Thymus (tissue), 11 donors: ENCODE data around the gene PRKAG1. TPM values are rescaled to one million over a fixed set of nuclear protein-coding genes. Genes with fewer than 3 reads are reported as not detected.

Experiments used
- DNase-seq, 9 donors: peaks; one replicate each; pipeline ENCODE4 v3.0.0-alpha.2; 2013; ENCODE audit warnings: low spot score in 9 of 9, low read depth in 6 of 9, missing footprints in 1 of 9
- H3K27ac ChIP-seq, 2 donors: one replicate each; pipeline ENCODE4 v1.5.1; 2013; ENCODE audit warnings: control low read depth in 1 of 2, low read depth in 1 of 2, low read length in 1 of 2, mild to moderate bottlenecking in 1 of 2, moderate library complexity in 1 of 2
- H3K27me3 ChIP-seq, 2 donors: one replicate each; pipeline ENCODE4 v1.5.1; 2013; ENCODE audit warnings: low read length in 1 of 2; ENCODE audit not compliant: control insufficient read depth in 2 of 2, insufficient read depth in 1 of 2
- H3K36me3 ChIP-seq, 2 donors: one replicate each; pipeline ENCODE4 v1.5.1; 2013; ENCODE audit warnings: low read length in 1 of 2, mild to moderate bottlenecking in 1 of 2, moderate library complexity in 1 of 2; ENCODE audit not compliant: control insufficient read depth in 2 of 2, insufficient read depth in 2 of 2
- H3K4me1 ChIP-seq, 2 donors: one replicate each; pipeline ENCODE4 v1.5.1; 2013; ENCODE audit warnings: low read length in 2 of 2; ENCODE audit not compliant: control insufficient read depth in 2 of 2, insufficient read depth in 2 of 2
- H3K4me3 ChIP-seq, 2 donors: one replicate each; pipeline ENCODE4 v1.5.1; 2013; ENCODE audit warnings: low read length in 2 of 2, control low read depth in 1 of 2, mild to moderate bottlenecking in 1 of 2
- H3K9me3 ChIP-seq, 2 donors: one replicate each; pipeline ENCODE4 v1.5.1; 2013; ENCODE audit warnings: low read length in 1 of 2, mild to moderate bottlenecking in 1 of 2; ENCODE audit not compliant: control insufficient read depth in 2 of 2, insufficient read depth in 1 of 2
- WGBS: extraction: QIAGEN DNeasy Blood & Tissue Kit; methylation state at CpG from one replicate; pipeline ENCODE4 v1.1.7; 2013; 5-methylcytosine and 5-hydroxymethylcytosine counted together
- polyA plus RNA-seq: library from polyadenylated mRNA; stranded (reverse); fragments of 200-250 nt; gene quantifications from one replicate; pipeline ENCODE4 v1.2.3, GENCODE V29; 2013
- total RNA-seq: library from RNA; stranded (reverse); fragments of 120-200 nt; gene quantifications from one replicate; pipeline ENCODE4 v1.2.4, GENCODE V29; 2013
- donor health status: healthy.

Gene PRKAG1
- total and polyA plus RNA-seq, 2 donors: 58.5 to 65.3 TPM

GRCh38 chr12:49043241-49043640, 24.7 kb upstream of the PRKAG1 start:
- Histone ChIP-seq H3K4me1 (no peaks in the 10 kb centered on the region), H3K27me3 (no peaks in the 10 kb centered on the region), H3K9me3 (no peaks in the 10 kb centered on the region), H3K4me3 (no peak overlapping the region), H3K27ac (no peak overlapping the region), H3K36me3 (peaks cover 98 to 100% of the 10 kb centered on the region in 2 donors)
- no peak for DNase-seq
- WGBS: 98% methylated on average over 4 of the region's 4 CpGs

GRCh38 chr12:49041881-49042484, 23.4 kb upstream of the PRKAG1 start:
- Histone ChIP-seq H3K4me1 (no peaks in the 10 kb centered on the region), H3K27me3 (no peaks in the 10 kb centered on the region), H3K4me3 (no peak overlapping the region), H3K9me3 (peaks cover 0 to 3% of the 10 kb centered on the region in 2 donors), H3K36me3 (peaks cover 98 to 100% of the 10 kb centered on the region in 2 donors), H3K27ac (no peak overlapping the region)
- DNase-seq: no peak
- 97% methylated on average over 18 of the region's 18 CpGs for WGBS

GRCh38 chr12:49041036-49041880, 22.7 kb upstream of the PRKAG1 start:
- Histone ChIP-seq H3K27ac (no peak overlapping the region), H3K36me3 (peaks cover 98 to 99% of the 10 kb centered on the region in 2 donors), H3K4me3 (no peak overlapping the region), H3K27me3 (no peaks in the 10 kb centered on the region), H3K4me1 (no peaks in the 10 kb centered on the region), H3K9me3 (peaks cover 0 to 3% of the 10 kb centered on the region in 2 donors)
- DNase-seq: no peak
- WGBS: 98% methylated on average over 31 of the region's 31 CpGs

- no peaks in the 10 kb centered on the region for H3K27me3 ChIP-seq
- no peak overlapping the region for H3K4me3 ChIP-seq
- H3K27ac ChIP-seq: no peak overlapping the region
- WGBS: 98% methylated on average over 14 of the region's 14 CpGs
- peaks cover 0 to 3% of the 10 kb centered on the region in 2 donors for H3K9me3 ChIP-seq
- no peaks in the 10 kb centered on the region for H3K4me1 ChIP-seq
- peaks cover 90 to 97% of the 10 kb centered on the region in 2 donors for H3K36me3 ChIP-seq
- DNase-seq: no peak
Observed at GRCh38 chr12:49040364-49040855, 21.8 kb upstream of the PRKAG1 start.

GRCh38 chr12:49039421-49040363, 21.1 kb upstream of the PRKAG1 start:
- no peaks in the 10 kb centered on the region for H3K27me3 ChIP-seq

GRCh38 chr12:49038291-49038955, 19.8 kb upstream of the PRKAG1 start:
- no peak for DNase-seq
- WGBS: 98% methylated on average over 20 of the region's 20 CpGs

More at GRCh38 chr12:49039421-49040363, 21.1 kb upstream of the PRKAG1 start:
- no peak overlapping the region for H3K4me3 ChIP-seq
- H3K27ac ChIP-seq: no peak overlapping the region
- 96% methylated on average over 30 of the region's 30 CpGs for WGBS
- peaks cover 0 to 3% of the 10 kb centered on the region in 2 donors for H3K9me3 ChIP-seq
- peaks cover 89 to 97% of the 10 kb centered on the region in 2 donors for H3K36me3 ChIP-seq
- no peaks in the 10 kb centered on the region for H3K4me1 ChIP-seq
- DNase-seq: no peak

GRCh38 chr12:49037947-49038237, 19.3 kb upstream of the PRKAG1 start:
- no peak for DNase-seq
- peaks cover 0 to 3% of the 10 kb centered on the region in 2 donors for H3K9me3 ChIP-seq
- 98% methylated on average over 7 of the region's 7 CpGs for WGBS
- peaks cover 89 to 97% of the 10 kb centered on the region in 2 donors for H3K36me3 ChIP-seq
- H3K4me3 ChIP-seq: no peak overlapping the region
- no peaks in the 10 kb centered on the region for H3K4me1 ChIP-seq
- no peaks in the 10 kb centered on the region for H3K27me3 ChIP-seq
- no peak overlapping the region for H3K27ac ChIP-seq

More at GRCh38 chr12:49038291-49038955, 19.8 kb upstream of the PRKAG1 start:
- H3K36me3 ChIP-seq: peaks cover 89 to 97% of the 10 kb centered on the region in 2 donors
- H3K4me3 ChIP-seq: no peak overlapping the region
- H3K27ac ChIP-seq: no peak overlapping the region
- H3K27me3 ChIP-seq: no peaks in the 10 kb centered on the region
- peaks cover 0 to 3% of the 10 kb centered on the region in 2 donors for H3K9me3 ChIP-seq
- no peaks in the 10 kb centered on the region for H3K4me1 ChIP-seq

- H3K27me3 ChIP-seq: no peaks in the 10 kb centered on the region
- no peaks in the 10 kb centered on the region for H3K4me1 ChIP-seq
- no peak overlapping the region for H3K27ac ChIP-seq
- DNase-seq: no peak
- peaks cover 0 to 3% of the 10 kb centered on the region in 2 donors for H3K9me3 ChIP-seq
- 98% methylated on average over 9 of the region's 9 CpGs for WGBS
- no peak overlapping the region for H3K4me3 ChIP-seq
- H3K36me3 ChIP-seq: peaks cover 89 to 97% of the 10 kb centered on the region in 2 donors
Observed at GRCh38 chr12:49037111-49037946, 18.8 kb upstream of the PRKAG1 start.
